H1 (cell line): ENCODE data around the gene GABPB1. TPM values are rescaled to one million over a fixed set of nuclear protein-coding genes. Genes with fewer than 3 reads are reported as not detected.
A peak's percentile ranks its signal among the peaks of the same experiment; 100 is the strongest.

Source experiments
- CTCF ChIA-PET: fragments of 300-600 bp; sonication (Branson Sonifier 250); formaldehyde crosslinking; loops from one replicate; lab custom pipeline; 2021; ENCODE audit not compliant: partially characterized antibody; lab: Charles Lee
- POLR2A ChIA-PET: fragments of 300-600 bp; sonication (Branson Sonifier 250); formaldehyde crosslinking; loops from one replicate; lab custom pipeline; 2021; ENCODE audit warnings: inconsistent platforms; ENCODE audit not compliant: partially characterized antibody; lab: Charles Lee
- DNase-seq, 2 experiments: peaks; one replicate each; pipeline versions ENCODE4 v3.0.0 to v3.0.0-alpha.2; 2010 to 2022; ENCODE audit warnings: low spot score in 2 of 2, low read depth in 1 of 2, mixed read lengths in 1 of 2
- FAIRE-seq: peaks from 2 replicates; lab custom pipeline; 2011; peaks lifted over from hg19 to GRCh38; lab: Jason Lieb, UNC
- H2AFZ ChIP-seq: 2 replicates; pipeline ENCODE4 v1.8.1; 2012; ENCODE audit warnings: low read length, inconsistent platforms
- H2AK5ac ChIP-seq: 2 replicates; pipeline ENCODE4 v1.6.1; 2013; ENCODE audit warnings: low read depth, low read length
- H2BK120ac ChIP-seq: replicated peaks from 2 replicates; pipeline ENCODE3; 2013; ENCODE audit warnings: low read depth, low read length, inconsistent platforms
- H2BK12ac ChIP-seq: 2 replicates; pipeline ENCODE4 v1.6.1; 2013; ENCODE audit warnings: low read depth, low read length
- H2BK15ac ChIP-seq: 2 replicates; pipeline ENCODE4 v1.6.1; 2013; ENCODE audit warnings: low read length
- H2BK20ac ChIP-seq: 2 replicates; pipeline ENCODE4 v1.6.1; 2013; ENCODE audit warnings: low read length
- H2BK5ac ChIP-seq: 2 replicates; pipeline ENCODE4 v1.6.1; 2013; ENCODE audit warnings: low read depth, low read length
- H3K14ac ChIP-seq: 2 replicates; pipeline ENCODE4 v1.6.1; 2013; ENCODE audit warnings: inconsistent platforms; ENCODE audit not compliant: insufficient read length
- H3K18ac ChIP-seq: 2 replicates; pipeline ENCODE4 v1.6.1; 2013; ENCODE audit warnings: low read length; ENCODE audit errors: extremely low read depth
- H3K23ac ChIP-seq: 2 replicates; pipeline ENCODE4 v1.6.1; 2013; ENCODE audit warnings: inconsistent platforms; ENCODE audit not compliant: insufficient read length
- H3K23me2 ChIP-seq: 2 replicates; pipeline ENCODE4 v1.6.1; 2013; ENCODE audit warnings: low read depth, low read length
- H3K27ac ChIP-seq: 2 replicates; pipeline ENCODE4 v1.6.1; 2011; ENCODE audit warnings: low read depth, low read length, inconsistent platforms
- H3K27me3 ChIP-seq, 4 experiments: replicated peaks in 1 of 4; 1 replicate in 1 of 4; 2 replicates in 3 of 4; pipeline versions ENCODE4 v1.6.1 to v1.8.1; 2011 to 2013; ENCODE audit warnings: low read length in 3 of 4, mild to moderate bottlenecking in 3 of 4, inconsistent platforms in 2 of 4, mixed read lengths in 2 of 4, moderate library complexity in 1 of 4; ENCODE audit not compliant: control insufficient read depth in 3 of 4, insufficient read depth in 3 of 4; ENCODE audit errors: extremely low read depth in 1 of 4
- H3K36me3 ChIP-seq, 4 experiments: 2 replicates each; pipeline versions ENCODE4 v1.6.1 to v1.8.1; 2011 to 2013; ENCODE audit warnings: mild to moderate bottlenecking in 4 of 4, low read length in 3 of 4, moderate library complexity in 2 of 4, control low read depth in 1 of 4, inconsistent platforms in 1 of 4; ENCODE audit not compliant: insufficient read depth in 4 of 4, control insufficient read depth in 2 of 4
- H3K4ac ChIP-seq: replicated peaks from 2 replicates; pipeline ENCODE3; 2013; ENCODE audit warnings: low read length, low read depth, mixed read lengths, inconsistent platforms; ENCODE audit not compliant: insufficient read length
- H3K4me1 ChIP-seq, 4 experiments: replicated peaks in 1 of 4; 1 replicate in 1 of 4; 2 replicates in 3 of 4; pipeline versions ENCODE4 v1.6.1 to v1.8.1; 2011 to 2013; ENCODE audit warnings: low read length in 3 of 4, inconsistent platforms in 2 of 4, mixed read lengths in 1 of 4; ENCODE audit not compliant: insufficient read depth in 4 of 4, control insufficient read depth in 3 of 4
- H3K4me2 ChIP-seq, 2 experiments: 2 replicates each; pipeline versions ENCODE4 v1.6.1 to v1.8.1; 2011 to 2013; ENCODE audit warnings: low read depth in 2 of 2, low read length in 2 of 2, control low read depth in 1 of 2, inconsistent platforms in 1 of 2, mild to moderate bottlenecking in 1 of 2; ENCODE audit not compliant: insufficient read depth in 1 of 2
- H3K4me3 ChIP-seq, 4 experiments: fragments of 200-600, 300-600 bp in 1 of 4; sonication (generic), shearing (Covaris generic), sonication (Bioruptor Twin) in 1 of 4; 2 replicates each; pipeline versions ENCODE4 v1.5.1 to v1.8.1; 2011 to 2016; ENCODE audit warnings: low read length in 4 of 4, low read depth in 3 of 4, control low read depth in 2 of 4, inconsistent platforms in 2 of 4, mild to moderate bottlenecking in 2 of 4, mixed read lengths in 1 of 4, moderate library complexity in 1 of 4; ENCODE audit not compliant: insufficient read depth in 2 of 4; ENCODE audit errors: extremely low read depth in 1 of 4
- H3K56ac ChIP-seq: replicated peaks from 2 replicates; pipeline ENCODE3; 2013; ENCODE audit warnings: low read depth, mild to moderate bottlenecking, mixed read lengths, low read length, inconsistent platforms; ENCODE audit not compliant: insufficient read length
- H3K79me1 ChIP-seq: 2 replicates; pipeline ENCODE4 v1.6.1; 2013; ENCODE audit warnings: low read depth, low read length, control low read depth
- H3K79me2 ChIP-seq, 2 experiments: 2 replicates each; pipeline versions ENCODE4 v1.6.1 to v1.8.1; 2012 to 2013; ENCODE audit warnings: low read length in 2 of 2, mild to moderate bottlenecking in 2 of 2, inconsistent platforms in 1 of 2; ENCODE audit not compliant: insufficient read depth in 2 of 2, control insufficient read depth in 1 of 2
- H3K9ac ChIP-seq, 4 experiments: replicated peaks in 1 of 4; 1 replicate in 1 of 4; 2 replicates in 3 of 4; pipeline versions ENCODE4 v1.6.1 to v1.8.1; 2011 to 2013; ENCODE audit warnings: low read depth in 3 of 4, low read length in 3 of 4, control low read depth in 2 of 4, mild to moderate bottlenecking in 2 of 4, moderate library complexity in 2 of 4, inconsistent platforms in 1 of 4; ENCODE audit errors: extremely low read depth in 1 of 4
- H3K9me3 ChIP-seq, 2 experiments: 2 replicates each; pipeline versions ENCODE4 v1.6.1 to v1.8.1; 2012 to 2013; ENCODE audit warnings: mild to moderate bottlenecking in 2 of 2, moderate library complexity in 2 of 2, control low read depth in 1 of 2, inconsistent platforms in 1 of 2, low read depth in 1 of 2, low read length in 1 of 2, mixed read lengths in 1 of 2; ENCODE audit not compliant: insufficient read depth in 2 of 2
- H4K20me1 ChIP-seq, 2 experiments: replicated peaks in 1 of 2; 2 replicates each; pipeline versions ENCODE3 to v1.8.1; 2011 to 2013; ENCODE audit warnings: inconsistent platforms in 2 of 2, low read length in 2 of 2, mild to moderate bottlenecking in 1 of 2; ENCODE audit not compliant: insufficient read depth in 2 of 2, control insufficient read depth in 1 of 2
- H4K5ac ChIP-seq: 2 replicates; pipeline ENCODE4 v1.6.1; 2013; ENCODE audit warnings: low read length, low read depth, mixed read lengths, inconsistent platforms; ENCODE audit not compliant: insufficient read length
- H4K8ac ChIP-seq: 2 replicates; pipeline ENCODE4 v1.8.0; 2013; ENCODE audit warnings: mild to moderate bottlenecking, moderate library complexity, low read length, inconsistent platforms; ENCODE audit not compliant: insufficient read depth; ENCODE audit errors: extremely low read depth
- H4K91ac ChIP-seq: replicated peaks from 2 replicates; pipeline ENCODE3; 2013; ENCODE audit warnings: low read length, mixed read lengths, inconsistent platforms; ENCODE audit not compliant: insufficient read length
- ATF2 ChIP-seq: IDR thresholded peaks from 2 replicates; pipeline ENCODE4 v1.6.1; 2012; ENCODE audit warnings: low read length, inconsistent platforms
- BACH1 ChIP-seq: IDR thresholded peaks from 2 replicates; pipeline ENCODE4 v1.6.1; 2012; ENCODE audit warnings: low read length, improper control_type of control experiment
- GTF2F1 ChIP-seq: IDR thresholded peaks from 2 replicates; pipeline ENCODE4 v1.6.1; 2012; ENCODE audit warnings: low read depth, low read length, improper control_type of control experiment, borderline replicate concordance
- HDAC2 ChIP-seq, 2 experiments: fragments of 300-600 bp in 1 of 2; sonication (generic) in 1 of 2; IDR thresholded peaks; 2 replicates each; pipeline ENCODE4 v1.6.1; 2011 to 2012; ENCODE audit warnings: low read depth in 2 of 2, low read length in 2 of 2, mild to moderate bottlenecking in 2 of 2, moderate library complexity in 2 of 2, borderline replicate concordance in 1 of 2, inconsistent platforms in 1 of 2
- JUN ChIP-seq: IDR thresholded peaks from 2 replicates; pipeline ENCODE4 v1.6.1; 2011; ENCODE audit warnings: low read depth, mild to moderate bottlenecking, improper control_type of control experiment, low read length
- KDM1A ChIP-seq: fragments of 200-600, 300-600 bp; sonication (generic); IDR thresholded peaks from 2 replicates; pipeline ENCODE4 v1.7.1; 2016; ENCODE audit warnings: mild to moderate bottlenecking, low read length, borderline replicate concordance
- MAX ChIP-seq: IDR thresholded peaks from 2 replicates; pipeline ENCODE4 v1.6.1; 2012; ENCODE audit warnings: inconsistent platforms
- SIX5 ChIP-seq: IDR thresholded peaks from 2 replicates; pipeline ENCODE4 v1.6.1; 2011; ENCODE audit warnings: mild to moderate bottlenecking, low read depth, low read length
- SP2 ChIP-seq: IDR thresholded peaks from 2 replicates; pipeline ENCODE4 v1.6.1; 2012; ENCODE audit warnings: mild to moderate bottlenecking, low read length, inconsistent platforms
- SUZ12 ChIP-seq: fragments of 200-600 bp; sonication (generic); IDR thresholded peaks from 2 replicates; pipeline ENCODE4 v1.6.1; 2012; ENCODE audit warnings: mild to moderate bottlenecking, inconsistent platforms, low read length, moderate library complexity, mixed read lengths
- TCF12 ChIP-seq: IDR thresholded peaks from 2 replicates; pipeline ENCODE4 v1.6.1; 2011; ENCODE audit warnings: low read depth, mild to moderate bottlenecking, low read length
- WGBS, 2 experiments: shearing (Covaris generic) in 1 of 2; methylation state at CpG; one replicate each; pipeline versions ENCODE4 v1.1.6 to v1.1.7; 2013 to 2015; ENCODE audit warnings: low lambda C conversion rate in 2 of 2, mixed read lengths in 2 of 2, inconsistent platforms in 1 of 2, low coverage in 1 of 2, missing lambda C conversion rate in 1 of 2; ENCODE audit not compliant: insufficient replicate concordance in 2 of 2, insufficient coverage in 1 of 2, insufficient read length in 1 of 2; ENCODE audit errors: extremely low coverage in 1 of 2, missing lambda C conversion rate in 1 of 2; 5-methylcytosine and 5-hydroxymethylcytosine counted together
- polyA plus RNA-seq, 7 experiments: library from polyadenylated mRNA; depleted of rRNA in 3 of 7; stranded (reverse) in 5 of 7; unstranded in 2 of 7; fragments of >200 nt in 5 of 7; fragments of 200-250 nt in 2 of 7; gene quantifications; 1 replicate in 5 of 7; 2 replicates in 1 of 7; 4 replicates in 1 of 7; pipeline versions ENCODE4 v1.2.1 to v1.2.3, GENCODE V29; 2011 to 2013; ENCODE audit warnings: missing spikeins in 2 of 7, mixed read lengths in 2 of 7
- total RNA-seq: library from RNA; stranded (reverse); fragmentation: NEBNext Ultra II Directional; extraction: Animal tissue kit (Norgen Biotek cat#: 25700); gene quantifications from 2 replicates; pipeline ENCODE4 v1.2.1, GENCODE V29; 2021

GABPB1 gene
- total and polyA plus RNA-seq, 2 of the 8 experiments (the other 6 are each of a cell fraction or from before 2014, with no cell fraction given) = 24.5 to 32.3 TPM

- H2BK20ac ChIP-seq = no peak overlapping the region
- no peak overlapping the region for H3K14ac ChIP-seq
- no peak overlapping the region for H4K91ac ChIP-seq
- H3K79me1 ChIP-seq = no peaks in the 10 kb centered on the region
- DNase-seq (peak in 1 of 2 experiments; percentile 16), FAIRE-seq (no peak)
- no peaks in the 10 kb centered on the region for H3K4me1 ChIP-seq
- H3K27ac ChIP-seq = no peak overlapping the region
- H3K9ac ChIP-seq = no peak overlapping the region
- CTCF ChIA-PET = interaction anchor here (1.0 kb wide), 1 partner anchor 59 kb away, joined by 4 read pairs; no protein-coding TSS in a partner anchor
- no peak overlapping the region for H2AFZ ChIP-seq
- no peak overlapping the region for H2BK5ac ChIP-seq
- no peak overlapping the region for H3K4me2 ChIP-seq
- H3K9me3 ChIP-seq = no peaks in the 10 kb centered on the region
- POLR2A ChIA-PET = no interaction called here
- no peak overlapping the region for H3K4ac ChIP-seq
- no peak overlapping the region for H4K8ac ChIP-seq
- no peaks in the 10 kb centered on the region for H4K20me1 ChIP-seq
- H3K36me3 ChIP-seq = no peaks in the 10 kb centered on the region
- H3K23me2 ChIP-seq = no peaks in the 10 kb centered on the region
- no peaks in the 10 kb centered on the region for H3K27me3 ChIP-seq
- H3K79me2 ChIP-seq = no peaks in the 10 kb centered on the region
- H2AK5ac ChIP-seq = no peak overlapping the region
- no peak overlapping the region for H3K56ac ChIP-seq
- H3K18ac ChIP-seq = no peak overlapping the region
- no peak overlapping the region for H4K5ac ChIP-seq
- no peak overlapping the region for H3K4me3 ChIP-seq
- H2BK12ac ChIP-seq = no peak overlapping the region
- H3K23ac ChIP-seq = no peak overlapping the region
- H2BK120ac ChIP-seq = no peak overlapping the region
- no peak overlapping the region for H2BK15ac ChIP-seq
- 93% methylated on average over 5 of the region's 5 CpGs; no CpG with 5 or more reads in 1 of the 2 experiments for WGBS, 2 experiments
- no peak for TF ChIP-seq JUN
- no peak for TF ChIP-seq MAX
- TF ChIP-seq SIX5 = no peak
- TF ChIP-seq KDM1A = no peak
- no peak for TF ChIP-seq BACH1
- no peak for TF ChIP-seq HDAC2 (IDR thresholded peaks at IDR 0.05; ENCODE audit: borderline replicate concordance in 1 of 2, low read depth in 2 of 2, low read length in 2 of 2)
- no peak for TF ChIP-seq SUZ12
- no peak for TF ChIP-seq GTF2F1
- no peak for TF ChIP-seq TCF12
- TF ChIP-seq SP2 = no peak
- no peak for TF ChIP-seq ATF2
Measured at GRCh38 chr15:50256188-50257041, 98.6 kb downstream of the GABPB1 start.
